Jurkat, Clone E6-1 (cell line): ENCODE results near the gene SUN1.
"Not testable (repeated sequence)": the region's sequence is repeated elsewhere in the genome, so short reads cannot be mapped to it uniquely, and the experiment has no call there.

Experiments used
- DNase-seq: peaks from one replicate; pipeline ENCODE4 v3.0.0-alpha.2; 2011; ENCODE audit warnings: low read depth, low spot score
- H3K4me3 ChIP-seq: 2 replicates; pipeline ENCODE4 v1.5.1; 2011; ENCODE audit warnings: mild to moderate bottlenecking, low read length, control low read depth, moderate library complexity

The SUN1 gene

DNA sequence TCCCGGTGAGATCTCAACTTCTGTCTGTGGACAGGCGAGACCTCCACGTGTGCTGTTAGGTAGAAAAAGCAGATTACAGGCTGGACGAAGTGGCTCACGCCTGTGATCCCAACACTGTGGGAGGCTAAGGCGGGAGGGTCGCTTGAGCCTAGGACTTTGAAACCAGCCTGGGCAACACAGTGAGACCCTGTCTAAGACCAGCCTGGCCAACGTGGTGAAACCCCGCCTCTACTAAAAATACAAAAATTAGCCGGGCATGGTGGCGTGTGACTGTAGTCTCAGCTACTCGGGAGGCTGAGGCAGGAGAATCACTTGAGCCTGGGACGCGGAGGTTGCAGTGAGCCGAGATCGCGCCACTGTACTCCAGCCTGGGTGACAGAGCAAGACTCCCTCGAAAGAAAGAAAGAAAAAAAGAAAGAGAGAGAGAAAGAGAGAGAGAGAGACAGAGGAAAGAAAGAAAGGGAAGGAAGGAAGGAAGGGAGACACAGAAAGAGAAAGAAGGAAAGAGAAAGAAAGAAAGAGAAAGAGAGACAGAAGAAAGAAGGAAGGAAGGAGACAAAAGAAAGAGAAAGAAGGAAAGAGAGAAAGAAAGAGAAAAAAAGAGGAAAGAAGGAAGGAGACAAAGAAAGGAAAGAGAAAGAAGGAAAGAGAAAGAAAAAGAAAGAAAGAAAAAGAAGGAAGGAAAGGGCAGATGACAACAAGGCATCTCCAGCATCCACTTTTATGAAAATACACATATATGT is 29.6 kb upstream of the SUN1 start:
- DNase-seq = no peak
- H3K4me3 ChIP-seq = no peak overlapping the region

DNA sequence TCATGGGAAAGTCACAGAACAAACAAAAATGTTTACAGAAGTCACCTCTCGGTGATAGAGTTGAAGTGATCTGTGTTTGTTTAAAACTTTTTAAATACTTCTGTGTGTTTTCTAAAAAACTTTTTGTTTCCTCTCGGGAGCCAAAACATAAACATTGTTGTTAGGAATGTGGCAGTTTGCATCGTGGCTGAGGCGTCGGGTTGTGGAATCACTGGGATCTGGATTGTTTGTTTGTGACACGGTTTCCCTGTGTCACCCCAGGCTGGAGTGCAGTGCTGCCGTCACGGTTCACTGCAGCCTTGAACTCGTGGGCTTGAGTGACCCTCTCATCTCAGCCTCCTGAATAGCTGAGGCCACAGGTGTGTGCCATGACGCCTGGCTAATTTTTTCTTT is 29.0 kb upstream of the SUN1 start:
- no peak for DNase-seq
- no peak overlapping the region for H3K4me3 ChIP-seq

GRCh38 chr7:803796-804195 is 28.5 kb upstream of the SUN1 start:
- not testable (repeated sequence) for DNase-seq

GRCh38 chr7:805261-805660 is 27.0 kb upstream of the SUN1 start:
- no peak overlapping the region for H3K4me3 ChIP-seq
- DNase-seq = no peak

More at GRCh38 chr7:803796-804195, 28.5 kb upstream of the SUN1 start:
- not testable (repeated sequence) for H3K4me3 ChIP-seq

DNA sequence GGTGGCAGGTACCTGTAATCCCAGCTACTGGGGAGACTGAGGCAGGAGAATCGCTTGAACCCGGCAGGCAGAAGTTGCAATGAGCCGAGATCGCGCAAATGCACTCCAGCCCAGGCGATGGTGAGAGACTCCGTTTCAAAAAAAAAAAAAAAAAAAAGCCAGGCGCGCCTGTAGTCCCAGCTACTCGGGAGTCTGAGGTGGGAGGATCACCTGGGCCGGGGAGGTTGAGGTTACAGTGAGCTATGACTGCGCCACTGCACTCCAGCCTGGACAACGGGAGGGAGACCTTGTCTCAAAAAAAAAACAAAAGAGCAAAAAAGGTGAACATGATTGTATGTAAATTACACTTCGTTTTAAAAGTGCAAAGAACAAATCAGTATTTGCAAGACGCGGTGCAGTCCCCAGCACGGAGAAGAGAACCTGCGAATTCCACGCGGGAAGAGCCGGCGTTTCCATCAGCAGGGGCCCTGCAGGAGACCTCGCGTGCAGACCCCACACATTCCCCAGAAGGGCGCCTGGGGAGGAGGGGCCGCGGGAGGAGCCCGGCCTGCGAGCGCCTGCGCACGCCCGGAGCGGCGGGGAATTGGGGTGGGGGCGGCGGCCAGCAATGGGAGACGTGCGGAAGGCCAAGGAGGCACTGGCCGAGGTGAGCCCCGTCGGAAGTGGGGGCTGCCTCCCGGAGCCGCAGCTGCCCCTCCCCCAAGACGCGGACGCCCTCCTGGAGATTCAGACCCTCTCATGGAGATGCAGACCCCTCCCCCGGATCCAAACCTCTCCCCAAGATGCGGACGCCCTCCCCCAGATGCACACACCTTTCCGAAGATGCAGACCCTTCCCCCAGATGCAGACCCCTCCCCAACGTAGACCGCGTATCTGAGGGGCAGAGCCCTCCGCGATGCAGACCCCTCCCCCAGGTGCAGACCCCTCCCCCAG is 16.7 kb upstream of the SUN1 start:
- H3K4me3 ChIP-seq = peak overlapping the region; percentile 43
- DNase-seq = no peak

- peak overlapping the region; percentile 74 for H3K4me3 ChIP-seq
- peak; percentile 94 for DNase-seq
Observed at GRCh38 chr7:816300-816750, 16.0 kb upstream of the SUN1 start.

DNA sequence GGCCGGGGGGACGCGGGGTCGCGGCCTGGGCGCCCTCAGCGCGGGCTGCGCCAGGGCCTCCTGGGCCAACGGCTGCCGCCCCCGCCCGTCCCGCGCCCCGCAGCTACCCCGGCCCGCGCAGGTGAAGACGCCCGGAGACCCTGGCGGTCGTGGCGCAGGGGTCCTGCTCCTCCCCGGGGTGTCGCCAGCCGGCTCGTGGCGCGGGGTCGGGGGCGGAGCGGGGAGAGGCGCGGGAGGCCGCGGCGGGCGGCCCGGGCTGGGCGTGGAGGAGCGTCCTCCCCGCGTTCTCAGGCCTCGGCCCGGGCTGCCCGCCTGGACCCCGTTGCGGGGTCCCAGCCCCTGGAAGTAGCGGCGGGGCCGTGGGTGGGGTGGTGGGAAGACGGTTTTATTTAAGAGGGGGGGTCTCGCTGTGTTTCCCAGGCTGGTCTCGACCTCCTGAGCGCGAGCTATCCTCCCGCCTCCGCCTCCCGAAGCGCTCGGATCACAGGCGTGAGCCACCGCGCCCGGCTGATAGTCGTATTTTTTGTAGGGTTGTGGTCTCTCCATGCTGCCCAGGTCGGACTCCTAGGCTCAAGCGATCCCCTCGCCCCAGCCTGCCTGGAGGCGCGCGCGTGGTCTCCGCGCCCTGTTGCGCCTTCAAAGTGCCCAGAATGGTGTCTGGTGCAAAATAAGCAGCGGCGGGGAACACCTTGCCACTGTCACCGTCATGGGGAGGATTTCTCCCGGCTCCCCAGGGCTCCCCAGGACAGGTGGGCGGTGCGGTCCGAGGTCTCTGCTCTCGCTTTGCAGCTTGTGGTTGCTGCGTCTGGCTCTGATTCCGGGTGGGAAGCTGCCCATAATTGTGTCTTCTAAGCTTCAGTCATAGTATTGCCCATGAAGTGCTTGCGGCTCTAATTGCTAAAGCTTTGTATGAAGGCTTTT is 15.3 kb upstream of the SUN1 start:
- H3K4me3 ChIP-seq = peak overlapping the region; percentile 74
- DNase-seq = no peak

DNA sequence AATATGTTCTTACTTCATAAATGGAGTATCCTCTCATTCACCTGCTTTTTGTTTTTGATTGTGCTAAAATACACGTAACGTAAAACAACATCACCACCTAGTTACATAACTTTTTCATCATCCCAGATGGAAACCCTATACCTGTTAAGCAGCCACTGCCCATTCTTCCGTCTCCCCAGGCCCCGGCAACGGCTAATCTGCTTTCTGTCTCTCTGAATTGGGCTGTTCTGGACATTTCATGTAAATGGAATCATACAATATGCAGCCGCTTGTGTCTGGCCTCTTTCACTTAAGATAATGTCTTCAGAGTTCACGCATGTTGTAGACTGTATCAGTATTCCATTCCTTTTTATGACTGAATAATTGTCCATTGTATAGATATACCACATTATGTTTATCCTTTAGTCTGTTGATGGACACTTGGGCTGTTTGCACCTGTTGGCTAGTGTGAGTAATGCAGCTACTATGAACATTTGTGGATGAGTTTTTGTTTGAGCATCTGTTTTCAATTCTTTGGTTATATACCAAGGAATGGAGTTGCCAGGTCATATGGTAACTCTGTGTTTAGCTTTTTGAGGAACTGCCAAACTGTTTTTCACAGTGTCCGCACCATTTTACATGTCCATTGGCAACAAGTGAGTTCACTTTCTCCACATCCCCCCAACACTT is 14.1 kb upstream of the SUN1 start:
- H3K4me3 ChIP-seq = no peak overlapping the region
- no peak for DNase-seq

DNA sequence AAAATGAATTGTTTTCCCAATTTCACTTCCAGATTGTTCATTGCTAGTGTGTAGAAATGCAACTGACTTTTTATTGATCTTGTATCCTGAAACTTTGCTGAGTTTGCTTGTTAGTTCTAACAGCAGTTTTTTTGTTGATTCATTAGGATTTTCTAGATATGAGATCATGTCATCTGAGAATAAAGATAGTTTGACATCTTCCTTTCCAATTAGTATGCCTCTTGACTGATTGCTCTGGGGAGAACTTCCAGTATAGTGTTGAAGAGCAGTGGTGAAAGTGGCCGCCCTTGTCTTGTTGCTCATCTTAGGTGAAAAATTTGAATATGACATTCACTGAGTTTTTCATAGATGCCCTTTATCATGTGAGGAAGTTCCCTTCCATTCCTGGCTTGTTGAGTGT is 11.9 kb upstream of the SUN1 start:
- H3K4me3 ChIP-seq = no peak overlapping the region
- DNase-seq = no peak

DNA sequence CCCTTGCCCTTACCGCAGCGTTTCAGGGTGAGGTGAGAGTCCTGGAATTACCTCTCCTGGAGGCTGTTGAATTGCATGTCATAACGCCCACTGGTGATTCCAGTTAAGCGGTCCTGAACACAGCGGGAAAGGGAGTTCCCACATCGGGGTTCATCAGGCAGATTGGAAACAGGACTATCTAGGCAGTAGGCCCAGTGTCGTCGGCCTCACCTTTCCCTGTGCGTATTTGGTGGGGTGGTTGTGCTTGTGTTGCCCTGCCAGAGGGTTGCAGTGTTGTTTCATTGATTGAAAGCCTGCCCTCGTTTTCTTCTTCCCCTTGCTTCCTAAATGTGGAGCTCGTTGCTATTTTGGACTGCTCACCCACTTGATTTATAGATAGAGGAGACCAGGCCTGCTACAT is 10.6 kb upstream of the SUN1 start:
- no peak for DNase-seq
- no peak overlapping the region for H3K4me3 ChIP-seq

GRCh38 chr7:822692-823276 is 9.5 kb upstream of the SUN1 start:
- no peak for DNase-seq

DNA sequence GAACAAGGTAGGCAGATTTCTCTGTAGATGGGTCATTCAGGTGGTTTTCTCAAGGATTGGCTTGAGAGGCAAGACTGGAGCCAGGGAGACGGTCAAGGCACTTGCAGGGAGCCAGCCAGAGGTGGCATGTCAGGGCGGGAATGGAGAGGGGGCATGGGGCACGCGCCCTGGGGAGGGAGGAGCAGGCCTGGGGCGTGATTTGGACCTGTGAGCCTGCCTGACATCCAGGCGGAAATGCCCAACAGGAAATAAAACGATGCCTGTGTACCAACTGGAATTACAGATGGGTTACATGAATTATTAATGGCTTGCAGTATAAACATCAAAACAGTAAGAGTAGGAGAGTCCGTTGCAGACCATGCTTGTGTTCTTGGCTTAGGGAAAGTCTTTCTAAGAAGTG is 8.6 kb upstream of the SUN1 start:
- H3K4me3 ChIP-seq = no peak overlapping the region
- DNase-seq = no peak

More at GRCh38 chr7:822692-823276, 9.5 kb upstream of the SUN1 start:
- no peak overlapping the region for H3K4me3 ChIP-seq

DNA sequence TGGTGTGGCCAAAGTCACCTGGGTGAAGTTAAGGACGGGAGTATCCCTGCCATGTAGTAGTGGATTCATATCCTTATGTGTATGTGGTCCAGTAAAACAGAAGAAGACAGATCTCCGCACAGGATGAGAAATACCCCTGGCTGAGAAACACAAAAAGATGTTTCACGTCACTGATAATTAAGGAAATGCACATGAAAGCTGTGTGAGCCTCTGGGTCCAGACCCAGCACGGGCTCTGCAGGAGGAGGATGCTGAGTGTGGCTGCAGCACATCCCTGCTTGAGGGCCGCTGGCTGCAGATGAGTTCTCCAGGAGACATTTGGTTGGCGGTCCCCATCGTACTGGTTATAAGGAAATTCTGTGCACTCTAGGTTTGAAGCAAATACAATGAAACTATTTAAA is 8.2 kb upstream of the SUN1 start:
- DNase-seq = no peak
- no peak overlapping the region for H3K4me3 ChIP-seq

DNA sequence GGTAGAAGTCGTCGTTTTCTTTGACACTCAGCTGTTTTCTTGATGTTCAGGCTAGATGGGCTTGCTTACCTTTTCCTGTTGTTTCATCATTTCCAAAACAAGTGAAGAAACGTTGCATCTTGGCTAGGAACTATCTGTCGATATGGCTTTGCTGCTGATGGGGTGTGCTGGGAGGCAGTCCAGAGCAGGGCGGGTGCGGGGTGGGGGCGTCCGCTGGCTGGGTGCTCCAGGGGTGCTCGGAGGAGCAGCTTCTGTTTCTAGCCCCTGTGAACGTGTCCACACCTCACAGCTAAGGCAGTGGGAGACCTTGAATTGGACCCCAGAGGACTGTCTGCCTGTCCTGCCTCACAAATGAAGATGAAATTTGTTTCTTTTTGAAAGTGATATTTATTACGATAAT is 7.6 kb upstream of the SUN1 start:
- DNase-seq = no peak

DNA sequence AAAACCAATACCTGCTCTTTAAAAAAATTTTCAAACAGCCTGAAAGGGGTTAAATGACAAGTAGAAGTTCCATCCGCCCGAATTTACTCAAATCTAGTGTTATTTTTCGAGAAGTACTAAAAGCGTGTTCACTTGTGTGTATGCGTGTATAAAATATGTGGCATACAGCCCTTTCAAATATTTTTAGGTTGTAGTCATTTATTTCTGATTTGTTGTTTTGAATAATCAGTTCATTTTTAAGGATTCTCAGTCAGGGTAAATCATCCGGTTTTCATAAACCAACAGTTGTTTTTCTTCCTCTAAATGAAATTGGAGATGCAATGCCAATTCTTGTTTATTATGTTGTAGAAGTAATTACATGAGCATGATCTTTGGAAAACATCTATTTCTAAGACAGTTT is 6.9 kb upstream of the SUN1 start:
- H3K4me3 ChIP-seq = no peak overlapping the region
- no peak for DNase-seq

More for the DNA sequence above, 7.6 kb upstream of the SUN1 start:
- H3K4me3 ChIP-seq = no peak overlapping the region

DNA sequence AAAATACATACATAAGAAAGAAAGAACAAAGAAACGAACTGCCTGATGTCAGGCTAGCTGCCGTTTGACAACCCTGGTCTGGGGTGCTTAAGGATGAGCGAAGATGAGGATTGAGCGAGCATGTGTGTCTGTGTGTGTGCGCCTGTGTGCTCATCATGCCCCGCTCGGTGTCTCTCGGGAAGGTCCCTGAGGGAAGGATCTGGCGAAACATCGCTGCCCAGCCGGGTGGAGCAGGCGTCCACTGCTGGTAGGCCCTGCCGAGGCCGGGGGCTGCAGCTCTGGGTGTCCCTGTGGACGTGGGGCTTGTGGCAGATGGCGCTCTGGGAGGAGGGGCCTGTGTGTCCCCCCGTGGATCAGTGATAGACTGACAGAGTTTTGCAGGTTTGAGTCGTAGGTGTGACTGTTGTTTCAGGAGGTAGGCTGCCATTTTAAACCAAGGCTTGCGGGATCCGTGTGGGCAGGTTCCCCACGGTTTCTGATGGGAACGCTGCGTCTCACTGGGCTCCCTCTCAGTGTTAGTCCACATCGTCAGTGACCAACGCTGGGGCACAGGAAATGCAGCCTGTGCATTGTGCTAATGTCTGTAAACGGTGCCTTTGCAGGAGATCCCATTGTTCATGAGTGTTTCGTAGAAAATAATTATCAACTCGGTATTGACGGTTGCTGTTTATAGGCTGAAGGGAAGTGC is 5.9 kb upstream of the SUN1 start:
- DNase-seq = no peak
- no peak overlapping the region for H3K4me3 ChIP-seq

GRCh38 chr7:828793-829561 is 3.3 kb upstream of the SUN1 start:
- H3K4me3 ChIP-seq = no peak overlapping the region
- no peak for DNase-seq
